ENCODE measurements around the gene MRPS26.
"Not testable (repeated sequence)": the region's sequence is repeated elsewhere in the genome, so short reads cannot be mapped to it uniquely, and the experiment has no call there.

Gene MRPS26

GRCh38 chr20:3068986-3069900, 23.4 kb downstream of the MRPS26 start:
- TF ChIP-seq POLR2A (IDR thresholded peaks at IDR 0.05; ENCODE audit: low read depth, low read length) (no peak), TAF1 (IDR thresholded peaks at IDR 0.05; ENCODE audit: borderline replicate concordance, low read depth, low read length) (no peak), POLR2AphosphoS5 (IDR thresholded peaks at IDR 0.05; ENCODE audit: low read depth, low read length) (no peak)
- FAIRE-seq (no peak), DNase-seq (ENCODE audit: insufficient read length) (no peak)

DNA sequence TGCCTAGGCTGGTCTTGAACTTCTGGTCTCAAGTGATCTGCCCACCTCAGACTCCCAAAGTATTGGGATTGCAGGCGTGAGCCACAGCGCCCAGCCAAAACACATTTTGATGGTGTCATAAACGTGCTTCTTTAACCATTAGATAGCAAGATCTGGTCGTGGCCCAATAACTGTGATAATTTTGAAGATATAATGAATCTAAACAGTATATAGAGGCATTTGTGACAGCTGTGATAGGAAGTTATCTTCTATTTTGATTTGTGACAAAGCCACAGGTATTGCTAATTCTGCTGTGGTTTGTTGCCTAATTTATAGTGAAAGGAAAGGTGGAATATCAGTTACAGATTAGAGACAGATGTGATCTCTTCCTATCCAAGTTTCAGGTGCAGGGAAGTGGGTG, 24.9 kb downstream of the MRPS26 start:
- no peak for TF ChIP-seq POLR2AphosphoS5 (IDR thresholded peaks at IDR 0.05; ENCODE audit: low read depth, low read length)
- no peak for TF ChIP-seq POLR2A (IDR thresholded peaks at IDR 0.05; ENCODE audit: low read depth, low read length)
- FAIRE-seq: no peak
- no peak for DNase-seq (ENCODE audit: insufficient read length)

DNA sequence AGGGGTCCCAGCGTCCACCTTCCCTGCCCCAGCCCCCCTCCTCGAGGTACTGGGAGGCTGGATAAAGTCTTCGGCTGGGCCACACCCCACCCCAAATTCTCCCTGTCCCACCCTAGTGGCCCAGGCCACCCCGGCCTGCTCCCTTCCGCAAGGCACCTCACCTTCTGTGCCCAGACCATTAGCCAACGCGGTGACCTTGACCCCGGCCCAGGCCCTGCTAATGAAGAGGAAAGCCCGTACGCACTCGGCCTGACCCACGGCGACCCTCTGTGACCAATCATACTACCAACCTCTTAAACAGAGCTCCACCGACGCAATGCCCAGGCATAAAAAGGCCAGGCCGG, 25.4 kb downstream of the MRPS26 start:
- TF ChIP-seq POLR2AphosphoS5 (IDR thresholded peaks at IDR 0.05; ENCODE audit: low read depth, low read length) (no peak), POLR2A (IDR thresholded peaks at IDR 0.05; ENCODE audit: low read depth, low read length) (no peak), TAF1 (IDR thresholded peaks at IDR 0.05; ENCODE audit: borderline replicate concordance, low read depth, low read length) (no peak)
- FAIRE-seq: no peak
- no peak for DNase-seq (ENCODE audit: insufficient read length)

DNA sequence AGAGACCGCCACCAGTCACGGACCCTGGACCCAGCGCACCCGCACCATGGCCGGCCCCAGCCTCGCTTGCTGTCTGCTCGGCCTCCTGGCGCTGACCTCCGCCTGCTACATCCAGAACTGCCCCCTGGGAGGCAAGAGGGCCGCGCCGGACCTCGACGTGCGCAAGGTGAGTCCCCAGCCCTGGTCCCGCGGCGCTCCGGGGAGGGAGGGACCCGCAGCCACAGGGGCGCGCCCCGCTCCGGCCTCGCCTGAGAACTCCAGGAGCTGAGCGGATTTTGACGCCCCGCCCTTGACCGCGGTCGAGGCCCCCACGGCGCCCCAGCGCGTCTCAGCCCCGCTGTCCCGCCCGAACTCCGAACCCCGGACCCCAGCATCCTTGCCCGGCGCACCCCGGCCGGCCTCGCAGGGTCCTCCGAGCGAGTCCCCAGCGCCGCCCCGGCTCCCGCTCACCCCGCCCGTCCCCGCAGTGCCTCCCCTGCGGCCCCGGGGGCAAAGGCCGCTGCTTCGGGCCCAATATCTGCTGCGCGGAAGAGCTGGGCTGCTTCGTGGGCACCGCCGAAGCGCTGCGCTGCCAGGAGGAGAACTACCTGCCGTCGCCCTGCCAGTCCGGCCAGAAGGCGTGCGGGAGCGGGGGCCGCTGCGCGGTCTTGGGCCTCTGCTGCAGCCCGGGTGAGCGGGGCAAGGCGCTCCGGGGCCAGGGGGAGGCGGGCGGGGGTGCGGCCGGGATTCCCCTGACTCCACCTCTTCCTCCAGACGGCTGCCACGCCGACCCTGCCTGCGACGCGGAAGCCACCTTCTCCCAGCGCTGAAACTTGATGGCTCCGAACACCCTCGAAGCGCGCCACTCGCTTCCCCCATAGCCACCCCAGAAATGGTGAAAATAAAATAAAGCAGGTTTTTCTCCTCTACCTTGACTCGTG, 26.0 kb downstream of the MRPS26 start, which contains the start of gene OXT:
Gene OXT (plus strand): TSS at position 11 of the 920 bp plus-strand sequence. CDS start 36 bp downstream, at position 47.
- no peak for DNase-seq (ENCODE audit: insufficient read length)

GRCh38 chr20:3072530-3073250, 26.8 kb downstream of the MRPS26 start:
- TF ChIP-seq POLR2AphosphoS5 (IDR thresholded peaks at IDR 0.05; ENCODE audit: low read depth, low read length) (no peak), POLR2A (IDR thresholded peaks at IDR 0.05; ENCODE audit: low read depth, low read length) (no peak), TAF1 (IDR thresholded peaks at IDR 0.05; ENCODE audit: borderline replicate concordance, low read depth, low read length) (no peak)
- no peak for DNase-seq (ENCODE audit: insufficient read length)
- no peak for FAIRE-seq

More for the DNA sequence above, 26.0 kb downstream of the MRPS26 start, which contains the start of gene OXT:
- TF ChIP-seq TAF1 (IDR thresholded peaks at IDR 0.05; ENCODE audit: borderline replicate concordance, low read depth, low read length) (no peak), POLR2AphosphoS5 (IDR thresholded peaks at IDR 0.05; ENCODE audit: low read depth, low read length) (no peak), POLR2A (IDR thresholded peaks at IDR 0.05; ENCODE audit: low read depth, low read length) (no peak)
- FAIRE-seq: no peak

DNA sequence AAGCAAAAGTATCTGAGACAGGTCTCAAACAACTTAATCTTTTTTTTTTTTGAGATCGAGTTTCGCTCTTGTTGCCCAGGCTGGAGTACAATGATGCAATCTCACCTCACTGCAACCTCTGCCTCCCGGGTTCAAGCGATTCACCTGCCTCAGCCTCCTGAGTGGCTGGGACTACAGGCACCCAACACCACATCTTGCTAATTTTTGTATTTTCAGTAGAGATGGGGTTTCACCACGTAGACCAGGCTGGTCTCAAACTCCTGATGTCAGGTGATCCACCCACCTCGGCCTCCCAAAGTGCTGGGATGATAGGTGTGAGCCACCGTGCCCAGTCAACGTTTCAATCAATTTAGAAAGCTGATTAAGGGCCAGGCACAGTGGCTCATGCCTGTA, 27.4 kb downstream of the MRPS26 start:
- FAIRE-seq; DNase-seq (ENCODE audit: insufficient read length): not testable (repeated sequence)

GRCh38 chr20:3074812-3075211, 29.0 kb downstream of the MRPS26 start:
- DNase-seq (ENCODE audit: insufficient read length) (no peak), FAIRE-seq (no peak)
- no peak for TF ChIP-seq POLR2A (IDR thresholded peaks at IDR 0.05; ENCODE audit: low read depth, low read length)
- TF ChIP-seq POLR2AphosphoS5 (IDR thresholded peaks at IDR 0.05; ENCODE audit: low read depth, low read length): no peak
- TF ChIP-seq TAF1 (IDR thresholded peaks at IDR 0.05; ENCODE audit: borderline replicate concordance, low read depth, low read length): no peak

DNA sequence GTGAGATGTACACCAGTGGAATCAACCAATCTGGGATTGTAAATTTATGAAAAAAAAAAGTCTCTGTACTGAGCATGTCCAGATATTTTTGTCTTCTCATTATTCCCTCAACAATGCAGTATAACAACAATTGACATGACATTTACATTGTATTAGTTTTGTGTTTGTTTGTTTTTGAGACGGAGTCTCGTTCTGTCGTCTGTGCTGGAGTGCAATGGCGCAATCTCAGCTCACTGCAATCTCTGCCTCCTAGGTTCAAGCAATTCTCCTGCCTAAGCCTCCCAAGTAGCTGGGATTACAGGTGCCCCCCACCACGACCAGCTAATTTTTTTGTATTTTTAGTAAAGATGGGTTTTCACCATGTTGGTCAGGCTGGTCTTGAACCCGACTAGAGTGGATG, 29.5 kb downstream of the MRPS26 start:
- DNase-seq (ENCODE audit: insufficient read length); FAIRE-seq: not testable (repeated sequence)

GRCh38 chr20:3077618-3078134, 31.8 kb downstream of the MRPS26 start:
- TF ChIP-seq POLR2A (IDR thresholded peaks at IDR 0.05; ENCODE audit: low read depth, low read length) (no peak), TAF1 (IDR thresholded peaks at IDR 0.05; ENCODE audit: borderline replicate concordance, low read depth, low read length) (no peak)
- DNase-seq (ENCODE audit: insufficient read length) (no peak), FAIRE-seq (no peak)

DNA sequence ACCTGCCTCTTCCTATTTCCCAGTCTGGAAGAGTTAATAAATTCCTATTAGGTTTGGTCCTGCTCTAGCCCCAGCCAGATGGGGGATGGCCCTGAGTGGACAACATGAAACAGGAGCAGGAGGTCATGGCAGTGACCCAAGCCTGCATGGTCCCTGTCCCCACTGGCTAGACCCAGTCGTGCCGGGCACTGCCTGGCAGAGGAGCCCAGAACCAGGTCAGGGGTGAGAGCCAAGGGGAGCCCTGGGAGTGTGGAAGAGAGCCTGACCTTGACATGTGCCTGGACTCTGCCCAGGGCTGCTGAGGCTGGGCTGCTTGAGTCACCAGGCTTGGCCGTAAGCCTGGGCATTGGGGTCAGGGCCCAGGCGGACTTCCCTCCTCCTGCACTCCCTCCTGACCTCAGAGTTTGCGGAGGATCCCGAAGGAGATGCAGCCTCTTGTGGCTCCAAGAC, 35.1 kb downstream of the MRPS26 start:
- DNase-seq (ENCODE audit: insufficient read length) (no peak), FAIRE-seq (no peak)
- TF ChIP-seq POLR2A (IDR thresholded peaks at IDR 0.05; ENCODE audit: low read depth, low read length) (no peak), TAF1 (IDR thresholded peaks at IDR 0.05; ENCODE audit: borderline replicate concordance, low read depth, low read length) (no peak), POLR2AphosphoS5 (IDR thresholded peaks at IDR 0.05; ENCODE audit: low read depth, low read length) (no peak)

GRCh38 chr20:3081641-3082040, 35.8 kb downstream of the MRPS26 start:
- TF ChIP-seq POLR2A (IDR thresholded peaks at IDR 0.05; ENCODE audit: low read depth, low read length) (no peak), TAF1 (IDR thresholded peaks at IDR 0.05; ENCODE audit: borderline replicate concordance, low read depth, low read length) (no peak), POLR2AphosphoS5 (IDR thresholded peaks at IDR 0.05; ENCODE audit: low read depth, low read length) (no peak)
- no peak for FAIRE-seq

More at GRCh38 chr20:3081641-3082040, 35.8 kb downstream of the MRPS26 start:
- DNase-seq (ENCODE audit: insufficient read length): no peak

Data from GM12892 (cell line).